NK-92 (cell line): ENCODE results near the gene TTLL13.

Source experiments
- DNase-seq: peaks from one replicate; lab custom pipeline; 2025; ENCODE audit not compliant: unreplicated experiment; lab: John Stamatoyannopoulos, UW

Gene TTLL13

GRCh38 chr15:90249203-90249863 lies at the start of gene TTLL13:
Gene TTLL13, plus strand, starts transcription at chr15:90249556. Its CDS starts 1,075 bp downstream, at chr15:90250631.
- DNase-seq = no peak

GRCh38 chr15:90200534-90201129 lies 48.7 kb upstream of the TTLL13 start:
- DNase-seq = no peak

GRCh38 chr15:90201130-90201943 lies 48.0 kb upstream of the TTLL13 start, which contains the start of gene SEMA4B:
Gene SEMA4B, plus strand, starts transcription at chr15:90201330. Its CDS starts 249 bp downstream, at chr15:90201579.
- DNase-seq = no peak

GRCh38 chr15:90201944-90202375 lies 47.4 kb upstream of the TTLL13 start:
- no peak for DNase-seq

- no peak for DNase-seq
Observed at GRCh38 chr15:90202929-90203328, 46.4 kb upstream of the TTLL13 start.

GRCh38 chr15:90203473-90203872 lies 45.9 kb upstream of the TTLL13 start:
- no peak for DNase-seq

GRCh38 chr15:90203922-90204321 lies 45.4 kb upstream of the TTLL13 start:
- no peak for DNase-seq

GRCh38 chr15:90205050-90205848 lies 44.1 kb upstream of the TTLL13 start:
- no peak for DNase-seq

- DNase-seq = no peak
Observed at GRCh38 chr15:90205886-90206285, 43.5 kb upstream of the TTLL13 start.

GRCh38 chr15:90207252-90207651 lies 42.1 kb upstream of the TTLL13 start:
- DNase-seq = no peak

- no peak for DNase-seq
Observed at GRCh38 chr15:90208356-90208755, 41.0 kb upstream of the TTLL13 start.

- no peak for DNase-seq
Observed at GRCh38 chr15:90209591-90209990, 39.8 kb upstream of the TTLL13 start.

GRCh38 chr15:90210593-90210992 lies 38.8 kb upstream of the TTLL13 start:
- no peak for DNase-seq

- no peak for DNase-seq
Observed at GRCh38 chr15:90211009-90211408, 38.3 kb upstream of the TTLL13 start.

- no peak for DNase-seq
Observed at GRCh38 chr15:90211440-90212143, 37.8 kb upstream of the TTLL13 start.

- no peak for DNase-seq
Observed at GRCh38 chr15:90212221-90213098, 36.9 kb upstream of the TTLL13 start.

- DNase-seq = no peak
Observed at GRCh38 chr15:90213122-90213817, 36.1 kb upstream of the TTLL13 start.

- DNase-seq = no peak
Observed at GRCh38 chr15:90213818-90214204, 35.5 kb upstream of the TTLL13 start.
